Upper lobe of left lung (tissue), 4 donors: ENCODE results near the gene PELO.

Experiments
- EP300 ChIP-seq, 4 donors: sonication (generic); formaldehyde crosslinking; IDR thresholded peaks; one replicate each; pipeline ENCODE4 v1.5.1; 2017; ENCODE audit warnings: antibody characterized with exemption in 4 of 4, control low read depth in 2 of 4
- POLR2AphosphoS5 ChIP-seq, 2 donors: sonication (generic); formaldehyde crosslinking; IDR thresholded peaks; one replicate each; pipeline ENCODE4 v1.5.1; 2017; ENCODE audit warnings: antibody characterized with exemption in 2 of 2
- TF ChIP-seq, protein P1 (sequence below), 6 experiments: fragments of 450-650 bp in 4 of 6; fragments of 200-600 bp in 2 of 6; sonication (generic) in 2 of 6; IDR thresholded peaks; one replicate each; pipeline ENCODE4 v1.5.1; 2016 to 2019; ENCODE audit warnings: antibody characterized with exemption in 6 of 6

DNA sequence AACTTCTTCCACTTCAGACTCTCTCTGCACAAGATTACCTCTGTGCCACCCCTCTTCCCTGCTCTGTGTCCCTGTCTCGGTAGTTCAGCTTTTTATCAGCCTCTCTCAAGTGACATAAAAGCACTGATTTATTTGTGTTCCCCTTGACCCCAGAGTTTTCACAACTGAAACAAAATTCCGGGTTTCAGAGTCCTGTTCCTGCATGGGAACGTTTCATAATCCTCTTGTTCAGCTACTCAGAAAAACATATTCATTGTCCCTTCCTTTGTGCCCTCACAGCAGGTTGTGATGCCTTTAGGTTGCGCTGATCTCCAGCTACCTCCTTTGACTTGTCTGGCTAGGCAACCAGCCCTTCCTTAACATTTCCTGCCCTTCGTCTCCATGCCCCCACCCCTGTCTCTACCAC lies 13.7 kb upstream of the PELO start:
- TF ChIP-seq, protein P1, sequence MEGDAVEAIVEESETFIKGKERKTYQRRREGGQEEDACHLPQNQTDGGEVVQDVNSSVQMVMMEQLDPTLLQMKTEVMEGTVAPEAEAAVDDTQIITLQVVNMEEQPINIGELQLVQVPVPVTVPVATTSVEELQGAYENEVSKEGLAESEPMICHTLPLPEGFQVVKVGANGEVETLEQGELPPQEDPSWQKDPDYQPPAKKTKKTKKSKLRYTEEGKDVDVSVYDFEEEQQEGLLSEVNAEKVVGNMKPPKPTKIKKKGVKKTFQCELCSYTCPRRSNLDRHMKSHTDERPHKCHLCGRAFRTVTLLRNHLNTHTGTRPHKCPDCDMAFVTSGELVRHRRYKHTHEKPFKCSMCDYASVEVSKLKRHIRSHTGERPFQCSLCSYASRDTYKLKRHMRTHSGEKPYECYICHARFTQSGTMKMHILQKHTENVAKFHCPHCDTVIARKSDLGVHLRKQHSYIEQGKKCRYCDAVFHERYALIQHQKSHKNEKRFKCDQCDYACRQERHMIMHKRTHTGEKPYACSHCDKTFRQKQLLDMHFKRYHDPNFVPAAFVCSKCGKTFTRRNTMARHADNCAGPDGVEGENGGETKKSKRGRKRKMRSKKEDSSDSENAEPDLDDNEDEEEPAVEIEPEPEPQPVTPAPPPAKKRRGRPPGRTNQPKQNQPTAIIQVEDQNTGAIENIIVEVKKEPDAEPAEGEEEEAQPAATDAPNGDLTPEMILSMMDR (IDR thresholded peaks at IDR 0.05), result no peak
- TF ChIP-seq POLR2AphosphoS5 (IDR thresholded peaks at IDR 0.05), result peak in 1 of 2 donors; percentile 63
- TF ChIP-seq EP300 (IDR thresholded peaks at IDR 0.05), result peak in 1 of 4 donors; percentile 4
